Uterus (tissue), 2 donors: ENCODE measurements around the gene NCOR2.

Experiments
- CTCF ChIP-seq, 4 experiments: fragments of 200-600 bp in 2 of 4; fragments of 450-650 bp in 2 of 4; sonication (generic) in 2 of 4; IDR thresholded peaks; one replicate each; pipeline ENCODE4 v1.5.1; 2016 to 2019; ENCODE audit warnings: antibody characterized with exemption in 4 of 4, mild to moderate bottlenecking in 2 of 4, moderate library complexity in 1 of 4
- POLR2A ChIP-seq, 2 donors: fragments of 450-650 bp; IDR thresholded peaks; one replicate each; pipeline ENCODE4 v1.6.1; 2016; ENCODE audit warnings: antibody characterized with exemption in 2 of 2, mild to moderate bottlenecking in 1 of 2, moderate library complexity in 1 of 2

DNA sequence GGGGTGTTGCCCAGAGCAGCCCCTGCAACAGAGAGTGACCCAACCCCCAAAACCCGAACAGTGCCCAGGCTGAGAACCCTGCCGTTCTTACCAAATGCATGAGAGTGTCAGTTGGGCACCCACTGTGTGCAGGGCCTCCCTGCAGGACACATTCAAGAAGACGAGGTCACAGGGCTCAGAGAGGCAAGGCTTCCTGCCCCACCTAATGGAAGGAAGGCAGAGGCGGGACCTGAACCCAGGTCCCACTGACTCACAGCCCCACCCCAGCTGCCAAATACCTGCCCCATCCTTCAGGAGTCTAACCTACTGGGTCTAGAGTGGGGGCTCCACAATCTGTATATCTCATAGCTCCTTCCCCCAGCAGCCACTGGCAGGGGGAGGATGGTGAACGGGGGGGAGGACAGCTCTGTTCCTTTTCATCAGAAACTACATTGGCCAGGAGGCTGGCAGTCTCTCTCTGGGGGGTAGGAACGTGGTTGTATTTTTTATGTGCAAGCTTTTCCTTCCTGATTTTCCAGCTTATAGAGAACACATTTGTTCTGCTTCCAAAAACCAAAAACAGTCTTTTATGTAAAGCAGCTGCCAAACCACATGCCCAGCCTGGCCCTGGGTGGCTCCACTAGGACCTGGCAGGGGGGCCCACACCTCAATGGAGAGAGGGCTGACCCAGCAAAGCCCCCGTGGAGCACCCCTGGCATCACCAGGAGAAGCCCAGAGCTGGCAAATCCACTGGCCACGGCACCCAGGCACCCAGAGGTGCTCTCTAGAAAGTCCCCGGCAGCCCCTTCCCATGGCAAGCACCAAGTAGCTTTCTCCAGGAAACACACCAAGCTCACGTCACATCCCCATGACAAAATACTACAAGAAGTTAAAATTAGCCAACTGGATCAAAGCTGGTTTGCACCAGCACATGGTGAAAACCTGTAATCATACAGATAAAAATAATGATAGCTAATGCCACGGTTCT, 17.0 kb downstream of the NCOR2 start:
- TF ChIP-seq CTCF (IDR thresholded peaks at IDR 0.05): no peak
- TF ChIP-seq POLR2A (IDR thresholded peaks at IDR 0.05): no peak
